GDM1 (cell line): Measurements from ENCODE around the gene ATG7.
"Not testable (repeated sequence)": the region's sequence is repeated elsewhere in the genome, so short reads cannot be mapped to it uniquely, and the experiment has no call there.

Source experiments
- DNase-seq: peaks from one replicate; lab custom pipeline; 2025; lab: John Stamatoyannopoulos, UW

ATG7 gene

GRCh38 chr3:11300970-11301369, 28.8 kb downstream of the ATG7 start:
- DNase-seq: no peak

DNA sequence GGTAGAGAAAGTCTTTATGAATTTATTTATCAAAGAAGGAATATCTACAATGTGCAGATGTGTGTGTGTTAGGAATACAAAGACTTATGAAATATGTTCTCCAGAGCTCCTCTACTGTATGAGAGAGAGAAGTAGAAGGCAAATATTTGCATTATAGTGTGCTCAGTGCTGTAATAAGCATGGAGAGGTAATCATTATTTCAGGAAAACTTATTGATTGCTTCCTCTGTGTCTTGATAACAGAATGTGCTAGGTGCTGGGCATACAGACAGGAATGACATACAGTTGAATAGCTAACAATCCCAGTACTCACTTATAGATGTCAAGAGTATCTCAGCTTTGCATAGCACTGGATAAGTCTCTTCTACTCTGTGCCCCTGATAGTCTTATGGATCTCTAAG, 30.2 kb downstream of the ATG7 start:
- no peak for DNase-seq

- DNase-seq: no peak
Observed at GRCh38 chr3:11304175-11304574, 32.0 kb downstream of the ATG7 start.

- no peak for DNase-seq
Observed at GRCh38 chr3:11305509-11305908, 33.3 kb downstream of the ATG7 start.

- no peak for DNase-seq
Observed at GRCh38 chr3:11306817-11307589, 34.8 kb downstream of the ATG7 start.

DNA sequence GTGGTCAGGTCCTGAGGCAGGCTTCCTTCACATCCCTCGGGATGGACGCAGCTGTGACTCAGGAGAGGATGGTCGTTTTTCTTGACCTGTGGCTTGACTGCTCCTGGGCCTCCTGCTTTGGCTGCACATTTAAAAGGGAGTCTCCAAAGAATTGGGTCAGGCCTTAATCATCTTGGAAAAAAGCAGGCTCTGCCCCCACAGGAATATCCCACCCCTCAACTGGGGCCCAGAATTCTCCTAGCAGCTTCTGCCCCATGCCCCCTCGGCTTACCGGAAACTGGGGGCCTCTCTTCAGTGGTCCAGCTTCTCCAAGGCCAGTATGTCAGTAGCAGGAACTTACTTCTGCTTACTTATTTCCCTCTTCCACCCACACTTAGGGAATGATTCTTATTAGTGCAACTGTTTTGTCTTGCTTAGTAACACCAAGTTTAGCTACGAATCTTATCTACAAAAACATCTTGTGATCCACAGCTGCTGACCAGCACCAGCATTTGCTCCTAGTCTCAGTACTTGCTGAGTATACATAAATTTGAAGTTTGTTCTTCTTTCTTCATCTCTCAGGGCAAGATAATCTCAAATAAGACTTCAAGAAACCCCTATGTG, 35.7 kb downstream of the ATG7 start:
- no peak for DNase-seq

DNA sequence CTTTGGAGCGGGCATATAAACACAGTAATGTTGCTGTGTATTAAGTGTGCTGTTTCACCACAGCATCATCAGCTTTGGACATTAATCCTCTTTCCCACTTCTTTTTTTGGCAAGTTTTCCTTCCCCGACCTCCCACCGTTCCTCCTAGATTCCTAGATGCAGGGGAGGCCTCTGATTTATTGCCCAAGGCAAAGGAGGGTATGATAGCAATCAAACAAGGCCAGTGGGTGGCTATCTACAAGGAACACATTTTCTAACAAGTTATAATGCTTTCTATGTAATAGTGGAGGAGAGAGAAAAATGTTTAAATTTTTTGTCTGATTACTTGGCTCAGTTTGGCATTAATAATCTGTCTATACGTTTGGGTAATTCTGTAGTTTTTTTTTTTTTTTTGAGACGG, 38.1 kb downstream of the ATG7 start:
- no peak for DNase-seq

GRCh38 chr3:11312166-11312565, 40.0 kb downstream of the ATG7 start:
- DNase-seq: no peak

GRCh38 chr3:11317300-11317699, 45.1 kb downstream of the ATG7 start:
- DNase-seq: no peak

GRCh38 chr3:11322931-11323330, 50.7 kb downstream of the ATG7 start:
- DNase-seq: no peak

DNA sequence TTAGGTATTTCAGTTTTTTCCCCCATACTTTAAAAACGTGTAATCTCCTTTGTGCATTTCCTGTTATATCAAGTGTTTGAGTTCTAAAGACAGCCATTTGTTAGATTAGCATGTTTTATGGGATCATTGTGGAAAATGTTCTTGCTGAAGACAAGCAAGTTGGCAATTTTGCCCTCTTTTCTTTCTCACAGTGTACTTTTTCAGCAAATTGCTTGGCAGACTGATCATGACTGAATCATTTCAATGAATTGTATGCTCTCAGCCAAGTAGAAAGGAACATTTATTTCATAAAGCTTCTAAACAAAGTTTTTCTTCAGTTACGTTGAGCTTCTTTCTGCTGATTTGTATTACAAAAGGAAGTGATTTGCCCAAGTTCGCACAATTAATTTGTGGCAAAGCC, 51.6 kb downstream of the ATG7 start:
- DNase-seq: no peak

- DNase-seq: no peak
Observed at GRCh38 chr3:11327619-11328018, 55.4 kb downstream of the ATG7 start.

DNA sequence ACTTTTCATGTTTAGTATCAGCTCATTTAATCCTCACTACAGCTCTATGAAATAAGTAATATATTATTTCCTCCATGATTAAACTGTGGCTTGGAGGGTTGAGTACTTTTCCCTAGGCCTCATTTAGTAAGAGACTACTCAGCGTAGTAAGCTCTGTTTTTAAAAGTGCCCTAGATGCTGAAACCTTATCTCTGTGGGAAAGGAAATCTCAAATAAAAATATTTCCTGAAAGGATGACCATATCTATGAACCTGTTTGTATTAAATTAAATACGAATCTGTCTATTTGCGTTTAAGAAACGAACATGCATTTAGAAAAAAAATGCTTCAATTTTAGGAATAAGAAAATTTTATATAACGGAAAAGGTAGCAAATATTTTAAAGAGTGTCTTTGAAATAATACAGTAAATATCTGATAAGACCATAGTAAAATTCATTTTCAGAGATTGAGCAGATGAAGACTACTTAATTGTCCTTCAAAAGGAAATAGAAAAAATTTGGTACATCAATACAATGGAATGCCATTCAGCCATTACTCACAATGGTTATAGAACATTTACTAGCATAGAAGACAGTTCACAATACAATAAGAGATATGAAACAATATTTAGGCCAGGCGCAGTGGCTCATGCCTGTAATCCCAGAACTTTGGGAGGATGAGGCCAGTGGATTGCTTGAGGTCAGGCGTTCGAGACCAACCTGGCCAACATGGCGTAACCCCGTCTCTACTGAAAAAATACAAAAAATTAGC, 56.2 kb downstream of the ATG7 start:
- no peak for DNase-seq

- no peak for DNase-seq
Observed at GRCh38 chr3:11329777-11330176, 57.6 kb downstream of the ATG7 start.

DNA sequence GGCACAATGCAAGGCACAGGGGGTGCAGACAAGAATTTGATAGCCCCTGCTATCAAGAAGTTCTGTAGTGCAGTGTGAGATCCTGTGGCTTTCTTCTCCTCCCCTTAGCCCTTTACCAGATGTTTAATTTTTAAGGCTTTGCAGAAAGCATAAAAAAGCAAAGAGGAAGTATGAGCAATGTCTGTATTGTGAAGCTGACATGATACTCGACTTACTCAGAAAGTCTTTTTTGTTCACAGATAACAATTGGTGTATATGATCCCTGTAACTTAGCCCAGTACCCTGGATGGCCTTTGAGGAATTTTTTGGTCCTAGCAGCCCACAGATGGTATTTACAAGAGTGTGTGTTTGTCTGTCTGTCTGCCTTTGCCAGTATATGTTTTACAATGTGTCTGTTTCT, 58.9 kb downstream of the ATG7 start:
- DNase-seq: no peak

DNA sequence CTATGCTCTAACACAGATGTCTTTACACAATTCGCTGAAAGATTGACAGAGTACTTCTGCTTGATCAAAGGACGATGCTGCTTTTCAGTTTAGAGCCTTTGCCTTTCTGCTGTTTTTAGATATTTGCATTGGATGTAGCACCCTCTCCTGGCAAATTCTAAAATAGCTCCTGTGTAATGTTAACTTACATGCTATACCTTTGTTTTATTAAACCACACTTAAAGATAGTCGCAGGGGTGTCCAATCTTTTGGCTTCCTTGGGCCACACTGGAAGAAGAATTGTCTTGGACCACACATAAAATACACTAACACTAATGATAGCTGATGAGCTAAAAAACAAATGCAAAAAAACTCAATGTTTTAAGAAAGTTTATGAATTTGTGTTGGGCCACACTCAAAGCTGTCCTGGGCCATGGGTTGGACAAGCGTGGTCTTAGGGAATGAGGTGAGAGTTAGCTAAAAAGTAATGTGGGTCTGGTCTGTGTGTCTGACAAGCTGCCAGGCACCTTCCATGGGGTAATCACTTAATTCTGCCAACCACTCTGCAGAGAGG, 62.9 kb downstream of the ATG7 start:
- DNase-seq: peak; percentile 28

GRCh38 chr3:11339541-11339940, 67.3 kb downstream of the ATG7 start:
- no peak for DNase-seq

DNA sequence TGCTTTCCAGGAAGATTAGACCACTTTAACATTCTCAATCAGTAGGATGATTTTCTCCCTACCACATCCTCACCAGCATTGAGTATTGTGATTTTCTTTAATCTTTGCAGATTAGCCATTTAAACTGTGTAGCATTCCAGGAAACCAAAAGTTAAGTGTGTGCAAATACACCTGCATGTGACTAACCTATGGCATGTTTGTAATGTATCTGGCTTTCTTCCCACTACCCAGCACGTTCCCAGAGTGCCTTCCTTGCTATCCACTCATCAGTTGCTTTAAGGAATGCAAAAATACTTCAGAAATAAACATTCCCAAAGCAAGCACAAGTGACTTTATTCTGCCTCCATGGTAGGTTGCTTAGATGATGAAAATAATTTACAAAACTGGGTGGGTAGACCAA, 74.2 kb downstream of the ATG7 start:
- no peak for DNase-seq

DNA sequence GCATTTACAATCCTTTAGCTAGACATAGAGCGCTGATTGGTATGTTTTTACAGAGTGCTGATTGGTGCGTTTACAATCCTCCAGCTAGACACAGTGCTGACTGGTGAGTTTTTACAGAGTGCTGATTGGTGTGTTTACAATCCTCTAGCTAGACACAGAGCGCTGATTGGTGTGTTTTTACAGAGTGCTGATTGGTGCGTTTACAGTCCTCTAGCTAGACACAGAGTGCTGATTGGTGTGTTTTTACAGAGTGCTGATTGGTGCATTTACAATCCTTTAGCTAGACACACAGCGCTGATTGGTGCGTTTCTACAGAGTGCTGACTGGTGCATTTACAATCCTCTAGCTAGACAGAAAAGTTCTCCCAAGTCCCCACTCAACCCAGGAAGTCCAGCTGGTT, 76.7 kb downstream of the ATG7 start:
- not testable (repeated sequence) for DNase-seq

DNA sequence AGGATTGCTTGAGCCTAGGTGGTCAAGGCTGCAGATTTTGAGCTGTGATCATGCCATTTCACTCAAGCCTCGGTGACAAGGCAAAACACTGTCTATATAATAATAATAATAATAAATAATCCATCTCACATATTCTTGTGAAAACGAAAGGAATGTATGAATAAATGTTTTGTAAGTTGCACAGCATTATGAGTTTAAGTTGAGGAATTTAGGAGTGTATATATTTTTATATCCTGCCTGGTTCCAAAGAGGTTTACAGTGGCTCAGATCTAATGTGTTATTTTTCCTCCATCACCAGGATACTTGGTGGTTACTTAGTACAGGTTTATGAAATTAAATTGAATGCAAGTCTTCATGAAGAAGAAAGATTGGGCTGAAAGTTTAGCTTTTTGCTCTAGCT, 77.2 kb downstream of the ATG7 start:
- DNase-seq: no peak

GRCh38 chr3:11350374-11350773, 78.2 kb downstream of the ATG7 start:
- no peak for DNase-seq

- DNase-seq: no peak
Observed at GRCh38 chr3:11351451-11351850, 79.3 kb downstream of the ATG7 start.

DNA sequence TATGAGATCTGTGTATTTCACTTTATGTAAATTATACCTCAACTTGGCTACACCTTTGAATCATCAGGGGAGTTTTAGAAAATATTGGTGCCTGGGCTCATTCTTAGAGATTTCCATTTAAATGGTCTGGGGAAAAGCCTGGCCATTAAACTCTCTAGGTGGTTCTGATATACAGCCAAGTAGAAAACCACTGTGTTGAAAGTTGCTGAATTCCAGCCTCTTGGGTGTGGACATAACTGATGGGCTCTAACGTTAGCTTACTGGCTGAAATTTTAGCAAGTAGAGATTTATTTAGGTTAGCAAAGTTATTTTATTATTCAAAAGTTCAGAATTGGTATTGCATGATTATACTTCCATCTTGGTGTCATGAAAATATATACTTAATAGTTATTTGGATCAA, 84.1 kb downstream of the ATG7 start:
- no peak for DNase-seq
